Measurements from ENCODE around the gene VILL.

Gene VILL

GRCh38 chr3:37991823-37992222 is 1.2 kb downstream of the VILL start:
- DNase-seq (ENCODE audit: low read depth, low spot score), result no peak
- Histone ChIP-seq H3K9ac (ENCODE audit: insufficient read length, low read depth) (no peak overlapping the region), H3K4me1 (ENCODE audit: insufficient read depth, insufficient read length) (no peaks in the 10 kb centered on the region), H3K9me3 (ENCODE audit: insufficient read depth, low read length) (no peaks in the 10 kb centered on the region), H3K36me3 (ENCODE audit: insufficient read depth, insufficient read length, low read length) (no peaks in the 10 kb centered on the region), H3K27me3 (ENCODE audit: insufficient read depth, insufficient read length) (no peaks in the 10 kb centered on the region), H3K4me3 (ENCODE audit: insufficient read length, low read depth) (no peak overlapping the region)
- TF ChIP-seq ZNF274 (IDR thresholded peaks at IDR 0.05; ENCODE audit: low read depth, low read length) (no peak), YY1 (IDR thresholded peaks at IDR 0.05; ENCODE audit: insufficient read depth, insufficient read length) (no peak), SUZ12 (IDR thresholded peaks at IDR 0.05; ENCODE audit: extremely low read depth, insufficient read depth, insufficient read length) (no peak)

- DNase-seq (ENCODE audit: low read depth, low spot score), result no peak
- H3K27me3 ChIP-seq (ENCODE audit: insufficient read depth, insufficient read length), result no peaks in the 10 kb centered on the region
- no peak for TF ChIP-seq ZNF274 (IDR thresholded peaks at IDR 0.05; ENCODE audit: low read depth, low read length)
- no peak for TF ChIP-seq YY1 (IDR thresholded peaks at IDR 0.05; ENCODE audit: insufficient read depth, insufficient read length)
- no peak for TF ChIP-seq SUZ12 (IDR thresholded peaks at IDR 0.05; ENCODE audit: extremely low read depth, insufficient read depth, insufficient read length)
- H3K4me1 ChIP-seq (ENCODE audit: insufficient read depth, insufficient read length), result no peaks in the 10 kb centered on the region
- no peak overlapping the region for H3K4me3 ChIP-seq (ENCODE audit: insufficient read length, low read depth)
- no peaks in the 10 kb centered on the region for H3K9me3 ChIP-seq (ENCODE audit: insufficient read depth, low read length)
- H3K36me3 ChIP-seq (ENCODE audit: insufficient read depth, insufficient read length, low read length), result no peaks in the 10 kb centered on the region
- no peak overlapping the region for H3K9ac ChIP-seq (ENCODE audit: insufficient read length, low read depth)
Measured at GRCh38 chr3:37992271-37993066, 1.9 kb downstream of the VILL start.

GRCh38 chr3:37993067-37993455 is 2.5 kb downstream of the VILL start:
- no peak overlapping the region for H3K9ac ChIP-seq (ENCODE audit: insufficient read length, low read depth)
- no peak for TF ChIP-seq ZNF274 (IDR thresholded peaks at IDR 0.05; ENCODE audit: low read depth, low read length)
- TF ChIP-seq YY1 (IDR thresholded peaks at IDR 0.05; ENCODE audit: insufficient read depth, insufficient read length), result no peak
- TF ChIP-seq SUZ12 (IDR thresholded peaks at IDR 0.05; ENCODE audit: extremely low read depth, insufficient read depth, insufficient read length), result no peak

GRCh38 chr3:37993460-37993819 is 2.9 kb downstream of the VILL start:
- Histone ChIP-seq H3K4me3 (ENCODE audit: insufficient read length, low read depth) (no peak overlapping the region), H3K36me3 (ENCODE audit: insufficient read depth, insufficient read length, low read length) (no peaks in the 10 kb centered on the region), H3K27me3 (ENCODE audit: insufficient read depth, insufficient read length) (no peaks in the 10 kb centered on the region), H3K9ac (ENCODE audit: insufficient read length, low read depth) (no peak overlapping the region), H3K4me1 (ENCODE audit: insufficient read depth, insufficient read length) (peaks cover 5% of the 10 kb centered on the region), H3K9me3 (ENCODE audit: insufficient read depth, low read length) (no peaks in the 10 kb centered on the region)
- no peak for DNase-seq (ENCODE audit: low read depth, low spot score)
- TF ChIP-seq ZNF274 (IDR thresholded peaks at IDR 0.05; ENCODE audit: low read depth, low read length) (no peak), SUZ12 (IDR thresholded peaks at IDR 0.05; ENCODE audit: extremely low read depth, insufficient read depth, insufficient read length) (no peak), YY1 (IDR thresholded peaks at IDR 0.05; ENCODE audit: insufficient read depth, insufficient read length) (no peak)

More at GRCh38 chr3:37993067-37993455, 2.5 kb downstream of the VILL start:
- Histone ChIP-seq H3K4me1 (ENCODE audit: insufficient read depth, insufficient read length) (peaks cover 3% of the 10 kb centered on the region), H3K36me3 (ENCODE audit: insufficient read depth, insufficient read length, low read length) (no peaks in the 10 kb centered on the region), H3K4me3 (ENCODE audit: insufficient read length, low read depth) (no peak overlapping the region), H3K9me3 (ENCODE audit: insufficient read depth, low read length) (no peaks in the 10 kb centered on the region), H3K27me3 (ENCODE audit: insufficient read depth, insufficient read length) (no peaks in the 10 kb centered on the region)
- no peak for DNase-seq (ENCODE audit: low read depth, low spot score)

GRCh38 chr3:37993820-37994638 is 3.4 kb downstream of the VILL start:
- Histone ChIP-seq H3K27me3 (ENCODE audit: insufficient read depth, insufficient read length) (no peaks in the 10 kb centered on the region), H3K4me3 (ENCODE audit: insufficient read length, low read depth) (peak overlapping the region; percentile 29), H3K36me3 (ENCODE audit: insufficient read depth, insufficient read length, low read length) (no peaks in the 10 kb centered on the region), H3K9ac (ENCODE audit: insufficient read length, low read depth) (peak overlapping the region; percentile 23), H3K4me1 (ENCODE audit: insufficient read depth, insufficient read length) (peaks cover 5% of the 10 kb centered on the region), H3K9me3 (ENCODE audit: insufficient read depth, low read length) (no peaks in the 10 kb centered on the region)
- no peak for DNase-seq (ENCODE audit: low read depth, low spot score)
- TF ChIP-seq ZNF274 (IDR thresholded peaks at IDR 0.05; ENCODE audit: low read depth, low read length) (no peak), SUZ12 (IDR thresholded peaks at IDR 0.05; ENCODE audit: extremely low read depth, insufficient read depth, insufficient read length) (no peak), YY1 (IDR thresholded peaks at IDR 0.05; ENCODE audit: insufficient read depth, insufficient read length) (no peak)

GRCh38 chr3:37994639-37994972 is 4.0 kb downstream of the VILL start:
- Histone ChIP-seq H3K9ac (ENCODE audit: insufficient read length, low read depth) (peak overlapping the region; percentile 23), H3K4me3 (ENCODE audit: insufficient read length, low read depth) (peak overlapping the region; percentile 29), H3K4me1 (ENCODE audit: insufficient read depth, insufficient read length) (peaks cover 8% of the 10 kb centered on the region), H3K9me3 (ENCODE audit: insufficient read depth, low read length) (no peaks in the 10 kb centered on the region), H3K36me3 (ENCODE audit: insufficient read depth, insufficient read length, low read length) (no peaks in the 10 kb centered on the region), H3K27me3 (ENCODE audit: insufficient read depth, insufficient read length) (peaks cover 4% of the 10 kb centered on the region)
- DNase-seq (ENCODE audit: low read depth, low spot score), result no peak
- TF ChIP-seq ZNF274 (IDR thresholded peaks at IDR 0.05; ENCODE audit: low read depth, low read length) (no peak), YY1 (IDR thresholded peaks at IDR 0.05; ENCODE audit: insufficient read depth, insufficient read length) (no peak), SUZ12 (IDR thresholded peaks at IDR 0.05; ENCODE audit: extremely low read depth, insufficient read depth, insufficient read length) (no peak)
